SK-N-DZ (cell line): Measurements from ENCODE around the gene TUBA1C.
A peak's percentile ranks its signal among the peaks of the same experiment; 100 is the strongest.
"Not testable (repeated sequence)": the region's sequence is repeated elsewhere in the genome, so short reads cannot be mapped to it uniquely, and the experiment has no call there.

Source experiments
- DNase-seq: peaks from one replicate; pipeline ENCODE4 v3.0.0-alpha.2; 2015; ENCODE audit warnings: low spot score

The TUBA1C gene

GRCh38 chr12:49282740-49283375, 18.0 kb downstream of the TUBA1C start:
- DNase-seq = not testable (repeated sequence)

GRCh38 chr12:49283541-49284429, 18.9 kb downstream of the TUBA1C start:
- peak; percentile 54 for DNase-seq

- no peak for DNase-seq
These were observed 19.8 kb downstream of the TUBA1C start for GRCh38 chr12:49284672-49285071.

GRCh38 chr12:49287876-49288275, 23.0 kb downstream of the TUBA1C start:
- DNase-seq = no peak

GRCh38 chr12:49288412-49288853, 23.6 kb downstream of the TUBA1C start:
- peak; percentile 61 for DNase-seq

GRCh38 chr12:49288922-49289555, 24.2 kb downstream of the TUBA1C start:
- no peak for DNase-seq

- DNase-seq = peak; percentile 78
These were observed 27.8 kb downstream of the TUBA1C start for GRCh38 chr12:49292729-49293055.

- DNase-seq = peak; percentile 90
These were observed 28.4 kb downstream of the TUBA1C start for GRCh38 chr12:49293056-49293956.

- peak; percentile 89 for DNase-seq
These were observed 29.4 kb downstream of the TUBA1C start for GRCh38 chr12:49294086-49294803.

- DNase-seq = peak; percentile 81
These were observed 29.9 kb downstream of the TUBA1C start for GRCh38 chr12:49294804-49295081.

- no peak for DNase-seq
These were observed 30.4 kb downstream of the TUBA1C start, which contains the start of gene PRPH for GRCh38 chr12:49295082-49295936. Gene PRPH (plus strand): TSS chr12:49295147. CDS start chr12:49295201, 54 bp downstream.

- DNase-seq = no peak
These were observed 31.4 kb downstream of the TUBA1C start for GRCh38 chr12:49296034-49296835.

- no peak for DNase-seq
These were observed 32.2 kb downstream of the TUBA1C start for GRCh38 chr12:49296836-49297694.

- no peak for DNase-seq
These were observed 32.8 kb downstream of the TUBA1C start for GRCh38 chr12:49297695-49298060.

- no peak for DNase-seq
These were observed 33.3 kb downstream of the TUBA1C start for GRCh38 chr12:49298160-49298559.

- DNase-seq = peak; percentile 72
These were observed 36.9 kb downstream of the TUBA1C start for GRCh38 chr12:49301760-49302159.

- DNase-seq = no peak
These were observed 39.3 kb downstream of the TUBA1C start for GRCh38 chr12:49304161-49304560.
